HepG2 (cell line): Measurements from ENCODE around the gene LAMB4. TPM values are rescaled to one million over a fixed set of nuclear protein-coding genes. Genes with fewer than 3 reads are reported as not detected.

Experiments
- ATAC-seq: fragments of 200-7000 bp; cut with Tn5 transposase; 3 replicates; pipeline ENCODE4 v1.9.1; 2020; ENCODE audit warnings: mild to moderate bottlenecking, moderate library complexity
- BruUV-seq: library from RNA; stranded (reverse); fragments of 400-500 nt; replicated peaks from 2 replicates; lab custom pipeline; 2021; lab: Mats Ljungman, UMichigan
- CTCF ChIA-PET: fragments of 300-600 bp; formaldehyde crosslinking; extraction: SDS; loops from one replicate; lab custom pipeline; 2021; ENCODE audit warnings: low total read pairs, inconsistent platforms, low intra/inter-chr PET ratio; lab: Yijun Ruan, JAX
- POLR2A ChIA-PET: fragments of 350-600 bp; sonication (Branson Sonifier 250); formaldehyde crosslinking; loops from one replicate; lab custom pipeline; 2020; ENCODE audit warnings: antibody characterized with exemption, inconsistent platforms; lab: Yijun Ruan, JAX
- DNase-seq: peaks from one replicate; pipeline ENCODE4 v3.0.0-alpha.2; 2015; ENCODE audit warnings: low spot score
- FAIRE-seq: peaks from 3 replicates; lab custom pipeline; 2011; peaks lifted over from hg19 to GRCh38; lab: Jason Lieb, UNC
- H2AFZ ChIP-seq: one replicate; pipeline ENCODE4 v1.6.1; 2011; ENCODE audit warnings: low read length, inconsistent platforms
- H3K27ac ChIP-seq: fragments of 300-600 bp; 3 replicates; pipeline ENCODE4 v1.8.0; 2011; ENCODE audit warnings: mixed run types, mild to moderate bottlenecking, mixed read lengths, low read length, inconsistent platforms; ENCODE audit not compliant: insufficient read depth; ENCODE audit errors: extremely low read length
- H3K27me3 ChIP-seq, 2 experiments: fragments of 200-600 bp in 1 of 2; 2 replicates in 1 of 2; 3 replicates in 1 of 2; pipeline versions ENCODE4 v1.6.0 to v1.8.0; 2011; ENCODE audit warnings: low read length in 2 of 2, mild to moderate bottlenecking in 2 of 2, moderate library complexity in 2 of 2, inconsistent platforms in 1 of 2; ENCODE audit not compliant: insufficient read depth in 2 of 2, control insufficient read depth in 1 of 2
- H3K36me3 ChIP-seq, 2 experiments: fragments of 200-600 bp in 1 of 2; replicated peaks in 1 of 2; 2 replicates in 1 of 2; 3 replicates in 1 of 2; pipeline versions ENCODE4 v1.5.1 to v1.8.0; 2011; ENCODE audit warnings: low read length in 2 of 2, inconsistent platforms in 1 of 2; ENCODE audit not compliant: insufficient read depth in 2 of 2, control insufficient read depth in 1 of 2
- H3K4me1 ChIP-seq: 2 replicates; pipeline ENCODE4 v1.5.1; 2012; ENCODE audit warnings: low read length, inconsistent platforms; ENCODE audit not compliant: insufficient read depth
- H3K4me2 ChIP-seq: 2 replicates; pipeline ENCODE4 v1.6.0; 2011; ENCODE audit warnings: low read depth, low read length, inconsistent platforms
- H3K4me3 ChIP-seq, 3 experiments: fragments of 200-600 bp in 1 of 3; sonication (generic), shearing (Covaris generic) in 1 of 3; replicated peaks in 1 of 3; 2 replicates each; pipeline ENCODE4 v1.5.1; 2011 to 2016; ENCODE audit warnings: low read length in 3 of 3, inconsistent platforms in 2 of 3, low read depth in 2 of 3, mild to moderate bottlenecking in 2 of 3, control low read depth in 1 of 3, mixed read lengths in 1 of 3; ENCODE audit not compliant: insufficient read depth in 1 of 3
- H3K79me2 ChIP-seq: one replicate; pipeline ENCODE4 v1.6.1; 2011; ENCODE audit warnings: low read length, inconsistent platforms; ENCODE audit not compliant: insufficient read depth
- H3K9ac ChIP-seq: 2 replicates; pipeline ENCODE4 v1.6.0; 2011; ENCODE audit warnings: mild to moderate bottlenecking, low read depth, low read length, inconsistent platforms; ENCODE audit not compliant: insufficient read depth
- H3K9me3 ChIP-seq: 2 replicates; pipeline ENCODE4 v1.5.1; 2012; ENCODE audit warnings: mild to moderate bottlenecking, low read length
- H4K20me1 ChIP-seq: 2 replicates; pipeline ENCODE4 v1.6.0; 2011; ENCODE audit warnings: inconsistent platforms, mild to moderate bottlenecking, low read length, moderate library complexity; ENCODE audit not compliant: insufficient read depth
- MAFK ChIP-seq, 2 experiments: IDR thresholded peaks in 1 of 2; conservative IDR thresholded peaks in 1 of 2; 2 replicates each; pipeline ENCODE4 v1.6.1; 2011; ENCODE audit warnings: improper control_type of control experiment in 2 of 2, low read length in 2 of 2
- RBFOX2 ChIP-seq: fragments of 200-400 bp; formaldehyde crosslinking; IDR thresholded peaks from 2 replicates; pipeline ENCODE4 v1.6.1; 2017; ENCODE audit warnings: low read depth, mild to moderate bottlenecking, low read length
- SRY ChIP-seq: sonication (generic); formaldehyde crosslinking; IDR thresholded peaks from 2 replicates; pipeline ENCODE4 v1.8.0; 2022; ENCODE audit warnings: mild to moderate bottlenecking, missing genetic modification reagents
- ZNF143 ChIP-seq: sonication (generic); formaldehyde crosslinking; IDR thresholded peaks from 2 replicates; pipeline ENCODE4 v1.4.0; 2020; ENCODE audit warnings: missing genetic modification reagents
- ZNF263 ChIP-seq: sonication (generic); formaldehyde crosslinking; IDR thresholded peaks from 2 replicates; pipeline ENCODE4 v1.4.0; 2020; ENCODE audit warnings: missing genetic modification reagents
- ZNF431 ChIP-seq: sonication (generic); formaldehyde crosslinking; IDR thresholded peaks from 2 replicates; pipeline ENCODE4 v1.9.0; 2022; ENCODE audit warnings: missing genetic modification reagents, low read depth, mild to moderate bottlenecking, borderline replicate concordance
- ZNF879 ChIP-seq: sonication (generic); formaldehyde crosslinking; IDR thresholded peaks from 2 replicates; pipeline ENCODE4 v1.8.1; 2023; ENCODE audit warnings: missing genetic modification reagents
- WGBS: methylation state at CpG from one replicate; pipeline ENCODE4 v1.1.6; 2017; ENCODE audit warnings: low lambda C conversion rate; 5-methylcytosine and 5-hydroxymethylcytosine counted together
- in situ Hi-C: cut with HindIII; loops from 2 replicates; pipeline ENCODE4 v1.10.0; 2017; ENCODE audit warnings: low pct_unique_long_range_greater_than_20kb; ENCODE audit not compliant: extremely low pct_ligation_motif_present
- intact Hi-C: fragments of 100-400 bp; cut with micrococcal nuclease; formaldehyde crosslinking; loops from one replicate; pipeline ENCODE4 v1.10.0; 2022; ENCODE audit not compliant: unreplicated experiment
- polyA plus RNA-seq, 8 experiments: library from polyadenylated mRNA; depleted of rRNA in 3 of 8; stranded (reverse) in 7 of 8; unstranded in 1 of 8; fragments of >200 nt; fragmentation: Illumina TruSeq in 4 of 8; extraction: Trizol in 4 of 8; gene quantifications; 2 replicates each; pipeline versions ENCODE4 v1.2.1 to v1.2.3, GENCODE V29; 2011 to 2016; ENCODE audit warnings: low read depth in 4 of 8, missing spikeins in 1 of 8, mixed read lengths in 1 of 8; ENCODE audit not compliant: insufficient read depth in 1 of 8
- total RNA-seq, 5 experiments: library from RNA; depleted of rRNA; stranded (reverse); fragments of >200 nt; fragmentation: Illumina TruSeq; extraction: Trizol; gene quantifications; 2 replicates each; pipeline ENCODE4 v1.2.3, GENCODE V29; 2016; ENCODE audit warnings: low read depth in 1 of 5

LAMB4 gene
- total and polyA plus RNA-seq, 2 of the 13 experiments (the other 11 are each of a cell fraction or from before 2014, with no cell fraction given) = 0.05 TPM; not detected in 1

DNA sequence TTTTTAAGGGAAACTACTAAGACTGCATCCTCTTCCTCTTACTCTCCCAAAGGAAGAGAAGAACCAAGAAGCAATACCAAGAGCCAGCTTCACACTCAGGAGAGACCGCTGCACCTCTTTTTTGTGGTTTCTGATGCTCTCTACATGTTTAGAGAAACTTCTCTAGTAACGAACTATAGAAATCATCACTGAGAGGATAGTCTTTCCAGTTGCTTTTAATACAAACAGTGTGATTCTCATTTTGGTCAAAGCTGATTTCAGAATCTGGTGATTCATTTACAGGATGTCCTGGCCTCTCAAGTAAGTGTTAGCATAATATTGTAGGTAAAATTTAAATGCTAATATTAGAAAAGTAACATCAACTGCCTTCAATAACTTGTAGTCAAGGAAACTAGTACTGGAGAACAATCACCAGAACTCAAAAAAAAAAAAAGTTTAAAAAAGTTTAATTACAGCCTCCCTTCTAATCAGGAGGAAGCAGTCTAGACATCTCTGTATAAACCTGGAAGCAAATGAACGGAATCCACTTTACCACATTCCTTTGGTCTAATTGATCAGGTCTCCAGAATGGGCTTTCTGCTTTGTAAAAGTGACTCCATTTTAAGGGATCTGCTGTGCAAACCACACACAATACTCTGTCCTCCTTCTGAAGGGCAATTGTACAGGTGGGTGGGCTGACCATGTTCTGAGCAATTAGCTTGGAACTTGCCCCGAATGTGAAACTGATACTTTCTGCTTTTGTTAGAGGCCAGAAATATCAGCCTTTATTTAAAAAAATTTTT, 130.2 kb downstream of the LAMB4 start:
- no peak for FAIRE-seq

DNA sequence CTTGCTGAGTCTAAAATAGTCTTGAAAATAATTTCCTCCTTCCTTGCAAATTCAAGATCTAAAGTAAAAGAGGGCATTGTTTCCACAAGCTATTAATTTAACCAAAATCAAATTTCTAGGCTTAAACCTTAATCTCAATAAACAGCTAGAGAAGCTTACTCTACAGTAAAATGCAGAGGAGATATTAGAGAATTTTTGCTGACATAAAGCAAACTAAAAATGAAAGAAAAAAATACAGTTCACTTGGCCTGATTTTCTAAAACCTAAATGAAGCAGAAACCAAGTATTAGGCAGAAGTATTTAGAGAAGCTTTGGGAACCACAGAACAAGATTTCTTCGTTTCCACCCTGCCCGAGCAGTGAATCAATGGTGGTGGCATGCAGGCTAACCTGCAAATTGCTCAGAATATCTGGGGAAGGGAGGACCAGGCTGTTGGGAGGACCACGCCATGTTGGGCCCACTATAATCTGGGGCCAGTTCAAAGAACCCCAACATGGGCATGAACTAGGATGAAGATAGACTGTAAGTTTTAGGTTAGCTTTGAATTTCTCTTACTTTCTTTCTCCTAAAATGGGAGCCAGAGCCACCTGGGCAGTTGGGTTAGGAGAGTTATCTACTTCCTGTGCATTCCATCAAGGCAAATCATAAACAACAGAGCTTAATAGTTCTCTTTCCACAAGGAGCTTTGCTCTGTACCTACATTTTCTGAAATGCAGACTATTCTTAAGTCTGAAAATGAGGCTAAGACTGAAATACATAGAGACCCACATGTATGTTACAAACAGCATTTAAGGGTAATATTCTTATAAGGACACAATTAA, 131.3 kb downstream of the LAMB4 start:
- no peaks in the 10 kb centered on the region for H3K9me3 ChIP-seq
- H3K4me3 ChIP-seq = no peak overlapping the region
- ATAC-seq (no peak), FAIRE-seq (no peak), DNase-seq (no peak)
- H3K27ac ChIP-seq = no peak overlapping the region
- H3K4me2 ChIP-seq = peak overlapping the region; percentile 16; the same call in 1 of the 2 replicates
- no peaks in the 10 kb centered on the region for H3K27me3 ChIP-seq
- H3K79me2 ChIP-seq = peaks cover 13% of the 10 kb centered on the region
- POLR2A ChIA-PET = no interaction called here
- H2AFZ ChIP-seq = no peak overlapping the region
- peaks cover 87% of the 10 kb centered on the region for H3K4me1 ChIP-seq
- in situ Hi-C loops (no loop called here), intact Hi-C loops (no loop called here)
- H4K20me1 ChIP-seq = no peaks in the 10 kb centered on the region
- peaks cover 2 to 5% of the 10 kb centered on the region in 2 experiments; a peak in 4 of 5 replicates for H3K36me3 ChIP-seq
- 89% methylated on average over 2 of the region's 3 CpGs for WGBS
- TF ChIP-seq ZNF263 (CRISPR knock-in tag) = 0 out of 2 replicates have a peak, but pooled peaks have one; percentile 32
- peak; percentile 44 for TF ChIP-seq RBFOX2
- peak; percentile 2 to 53; a peak in 1 of 4 replicates for TF ChIP-seq MAFK (conservative IDR thresholded peaks at IDR 0.05 in 1 of 2, IDR thresholded peaks at IDR 0.05 in 1 of 2; ENCODE audit: low read length in 2 of 2)
- TF ChIP-seq SRY = no peak
- no peak overlapping the region for H3K9ac ChIP-seq
- CTCF ChIA-PET = no interaction called here
- BruUV-seq = no TSS peak

More for the DNA sequence above, 130.2 kb downstream of the LAMB4 start:
- 91% methylated on average over 4 of the region's 4 CpGs for WGBS
- no peak overlapping the region for H3K27ac ChIP-seq
- no peaks in the 10 kb centered on the region for H4K20me1 ChIP-seq
- H3K4me3 ChIP-seq = no peak overlapping the region
- no peak overlapping the region for H3K4me2 ChIP-seq
- TF ChIP-seq ZNF143 (no peak), ZNF879 (CRISPR knock-in tag) (no peak), ZNF431 (CRISPR knock-in tag) (no peak)
- H3K36me3 ChIP-seq = no peaks in the 10 kb centered on the region; a peak in 2 of 5 replicates
- POLR2A ChIA-PET = interaction anchor here (0.6 kb wide), 1 partner anchor 10 kb away, joined by 3 read pairs; no protein-coding TSS in a partner anchor
- no peaks in the 10 kb centered on the region for H3K27me3 ChIP-seq
- no peak for DNase-seq
- peaks cover 13% of the 10 kb centered on the region for H3K79me2 ChIP-seq
- BruUV-seq = no TSS peak
- peaks cover 86% of the 10 kb centered on the region for H3K4me1 ChIP-seq
- no peaks in the 10 kb centered on the region for H3K9me3 ChIP-seq
- intact Hi-C loops = no loop called here
- H3K9ac ChIP-seq = no peak overlapping the region
- in situ Hi-C loops = no loop called here
- CTCF ChIA-PET = no interaction called here
- no peak overlapping the region for H2AFZ ChIP-seq
- no peak for ATAC-seq
